CD4-positive, alpha-beta T cell treated with Interleukin-17A for 1 hour (primary cell): ENCODE measurements around the gene POLR3E.
"Not testable (repeated sequence)": the region's sequence is repeated elsewhere in the genome, so short reads cannot be mapped to it uniquely, and the experiment has no call there.

Experiments used
- DNase-seq: peaks from one replicate; pipeline ENCODE4 v3.0.0-alpha.2; 2020

The POLR3E gene

GRCh38 chr16:22293137-22294106, 3.8 kb upstream of the POLR3E start:
- DNase-seq = no peak

GRCh38 chr16:22296225-22297113, 740 bp upstream of the POLR3E start:
- DNase-seq = no peak

- peak; percentile 87 for DNase-seq
Observed at GRCh38 chr16:22297871-22298733, 893 bp downstream of the POLR3E start.

DNA sequence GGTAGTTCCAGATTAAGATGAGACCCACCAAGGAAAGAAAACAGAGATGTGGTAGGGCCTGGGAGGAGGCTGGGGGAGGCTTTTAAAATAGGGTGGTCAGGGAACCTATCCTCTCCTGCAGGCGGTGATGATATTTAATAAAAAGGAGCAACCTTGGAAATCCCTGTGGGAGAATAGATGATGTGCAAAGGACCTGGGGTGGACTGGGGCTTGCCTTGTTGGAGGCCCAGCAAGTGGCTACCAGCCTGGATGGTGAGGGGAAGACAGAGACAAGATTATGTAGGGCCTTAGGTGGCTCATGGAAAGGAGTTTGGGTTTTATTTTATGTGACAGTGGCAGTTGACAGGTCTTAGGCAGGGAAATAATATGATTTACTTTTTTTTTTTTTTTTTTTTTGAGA, 1.8 kb downstream of the POLR3E start:
- no peak for DNase-seq

GRCh38 chr16:22300427-22301071, 3.3 kb downstream of the POLR3E start:
- peak; percentile 54 for DNase-seq

- not testable (repeated sequence) for DNase-seq
Observed at GRCh38 chr16:22301423-22301822, 4.2 kb downstream of the POLR3E start.

GRCh38 chr16:22302776-22303363, 5.7 kb downstream of the POLR3E start:
- DNase-seq = no peak

DNA sequence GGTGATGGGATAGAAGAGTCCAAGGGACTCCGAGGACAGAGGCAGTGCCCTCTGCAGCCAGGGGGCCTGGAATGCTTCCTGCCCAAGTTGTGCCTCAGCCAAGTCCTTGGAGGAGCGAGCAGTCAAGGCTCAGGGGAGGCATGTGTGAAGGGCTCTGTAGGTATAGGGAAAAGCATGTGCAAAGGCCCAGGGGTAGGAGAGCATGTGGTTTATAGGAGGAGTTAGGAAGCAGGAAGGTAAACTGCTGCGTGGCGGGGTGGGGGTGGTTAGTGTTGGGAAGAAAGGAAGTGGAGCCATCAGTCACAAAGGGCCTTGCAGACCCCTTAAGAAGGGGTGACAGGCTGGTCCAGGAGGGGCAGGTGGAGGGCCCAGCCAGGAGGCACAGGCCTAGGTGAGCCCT, 7.2 kb downstream of the POLR3E start:
- DNase-seq = no peak

- DNase-seq = no peak
Observed at GRCh38 chr16:22306788-22307187, 9.6 kb downstream of the POLR3E start.

- no peak for DNase-seq
Observed at GRCh38 chr16:22307838-22308237, 10.6 kb downstream of the POLR3E start.

GRCh38 chr16:22308824-22309520, 11.8 kb downstream of the POLR3E start:
- DNase-seq = no peak

DNA sequence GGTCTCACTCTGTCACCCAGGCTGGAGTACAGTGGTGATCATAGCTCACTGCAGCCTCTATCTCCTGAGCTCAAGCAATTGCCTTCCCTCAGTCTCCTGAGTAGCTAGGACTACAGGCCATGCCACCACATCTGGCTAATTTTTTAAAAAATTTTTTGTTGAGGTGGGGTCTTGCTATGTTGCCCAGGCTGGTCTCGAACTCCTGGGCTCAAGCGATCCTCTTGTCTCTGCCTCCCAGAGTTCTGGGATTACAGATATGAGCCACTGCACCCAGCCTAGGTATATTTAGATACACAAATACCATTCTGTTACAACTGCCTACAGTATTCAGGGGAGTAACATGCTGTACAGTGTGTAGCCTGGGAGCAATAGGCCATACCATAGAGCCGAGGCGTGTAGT, 14.3 kb downstream of the POLR3E start:
- DNase-seq = no peak

- no peak for DNase-seq
Observed at GRCh38 chr16:22312897-22313781, 15.9 kb downstream of the POLR3E start.

- no peak for DNase-seq
Observed at GRCh38 chr16:22313876-22314470, 16.8 kb downstream of the POLR3E start.

DNA sequence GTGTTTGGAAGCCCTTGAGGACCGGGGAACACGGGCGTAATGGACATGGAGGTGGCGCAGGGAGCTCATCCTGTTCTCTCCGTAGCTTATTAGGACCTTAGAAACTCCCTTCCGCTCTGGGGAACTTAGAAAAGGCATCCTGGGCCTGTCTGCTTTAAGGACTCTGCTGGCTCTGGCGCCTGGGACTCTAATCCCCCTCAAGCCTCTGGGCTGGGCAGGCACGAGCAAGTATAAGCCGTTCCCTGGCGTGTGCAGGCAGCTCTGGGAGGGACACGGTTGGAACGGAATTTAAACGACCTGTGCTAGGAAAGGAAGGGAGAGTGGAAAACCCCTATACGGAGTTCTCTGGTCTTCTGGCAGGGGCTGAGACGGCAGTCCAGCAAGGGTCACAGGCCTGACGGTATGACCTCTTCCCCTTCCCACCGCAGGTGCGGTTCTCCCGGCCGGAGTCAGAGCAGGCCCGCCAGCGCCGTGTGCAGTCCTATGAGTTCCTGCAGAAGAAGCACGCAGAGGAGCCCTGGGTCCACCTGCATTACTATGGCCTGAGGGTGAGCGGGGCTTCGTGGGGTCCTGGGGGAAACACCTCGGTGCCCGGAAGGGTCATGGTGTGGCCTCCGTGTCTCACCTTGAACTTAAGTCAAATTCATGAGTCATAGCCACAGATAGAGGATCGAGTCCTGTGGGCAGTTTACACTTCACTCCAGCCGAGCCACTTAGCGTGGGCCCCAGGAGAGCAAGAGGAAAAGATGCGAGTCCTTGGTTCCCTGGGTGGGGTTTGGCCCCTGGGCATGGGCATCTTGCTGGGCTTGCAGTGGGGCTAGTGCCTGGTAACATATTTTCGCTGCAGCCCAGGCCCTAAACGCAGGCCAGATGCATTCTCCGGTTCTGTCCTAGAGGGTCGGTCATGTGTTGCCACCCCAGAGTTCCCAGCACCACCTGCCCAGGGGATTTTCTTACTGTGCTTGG, 17.7 kb downstream of the POLR3E start:
- no peak for DNase-seq

DNA sequence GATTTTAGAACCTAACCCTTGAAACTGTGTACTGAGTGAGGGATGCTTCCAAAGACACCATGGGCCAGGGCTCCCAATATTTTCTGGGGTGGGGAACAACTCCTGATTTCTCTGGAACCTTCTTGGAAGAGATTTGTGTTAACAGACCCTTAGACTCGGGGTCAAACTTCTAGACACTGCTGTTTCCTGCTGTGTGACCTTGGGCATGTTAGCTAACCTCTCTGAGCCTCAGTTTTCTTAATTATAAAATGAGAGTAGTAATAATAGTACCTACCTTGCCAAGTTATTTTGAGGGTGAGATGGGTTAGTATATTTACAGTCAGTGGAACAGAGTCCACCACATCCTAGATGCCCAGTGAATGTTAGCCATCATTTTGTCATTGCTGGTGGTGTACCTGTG, 18.8 kb downstream of the POLR3E start:
- no peak for DNase-seq

GRCh38 chr16:22316411-22316811, 19.2 kb downstream of the POLR3E start:
- DNase-seq = no peak

GRCh38 chr16:22317001-22317530, 19.9 kb downstream of the POLR3E start:
- no peak for DNase-seq
